GM19351 (cell line): ENCODE results near the gene GALNT9.
"Not testable (repeated sequence)": the region's sequence is repeated elsewhere in the genome, so short reads cannot be mapped to it uniquely, and the experiment has no call there.

Experiments used
- ATAC-seq: cut with Tn5 transposase; IDR thresholded peaks from one replicate; pipeline ENCODE4 v1.9.1; 2021; ENCODE audit warnings: mild to moderate bottlenecking, moderate library complexity; ENCODE audit not compliant: unreplicated experiment

The GALNT9 gene

DNA sequence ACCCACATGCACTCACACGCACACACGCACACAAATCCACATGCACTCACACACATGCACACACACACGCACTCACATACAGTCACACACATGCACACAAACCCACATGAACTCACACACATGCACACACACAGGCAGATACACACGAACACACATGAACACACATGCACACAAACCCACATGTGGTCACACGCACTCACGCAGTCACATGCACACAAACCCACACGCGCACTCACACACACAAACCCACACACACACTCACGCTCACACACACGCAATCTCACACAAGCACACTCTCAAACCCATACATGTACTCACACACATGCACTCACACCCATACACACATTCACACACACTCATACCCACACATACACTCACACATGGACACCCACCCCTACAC lies 61.5 kb downstream of the GALNT9 start:
- ATAC-seq = no peak

DNA sequence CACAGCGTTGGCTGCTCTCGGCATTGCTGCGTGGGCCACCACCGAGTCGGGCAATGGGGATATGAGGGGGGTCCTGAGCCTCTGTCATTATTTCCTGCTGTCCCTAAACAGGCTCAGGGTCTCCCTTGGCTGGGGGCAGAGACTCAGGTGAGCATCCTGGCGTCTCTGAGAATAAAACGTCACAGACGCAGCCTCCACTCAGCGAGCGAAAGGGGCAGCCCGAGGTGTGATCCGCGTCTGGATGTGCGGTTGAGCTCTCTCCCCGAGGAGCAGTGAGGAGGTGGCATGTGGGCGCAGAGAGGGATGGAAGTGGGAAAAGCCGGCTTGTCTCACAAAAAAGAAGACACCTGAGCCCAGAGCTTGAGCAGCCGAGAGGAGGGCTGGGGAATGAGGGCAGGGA lies 62.6 kb downstream of the GALNT9 start:
- ATAC-seq = no peak

DNA sequence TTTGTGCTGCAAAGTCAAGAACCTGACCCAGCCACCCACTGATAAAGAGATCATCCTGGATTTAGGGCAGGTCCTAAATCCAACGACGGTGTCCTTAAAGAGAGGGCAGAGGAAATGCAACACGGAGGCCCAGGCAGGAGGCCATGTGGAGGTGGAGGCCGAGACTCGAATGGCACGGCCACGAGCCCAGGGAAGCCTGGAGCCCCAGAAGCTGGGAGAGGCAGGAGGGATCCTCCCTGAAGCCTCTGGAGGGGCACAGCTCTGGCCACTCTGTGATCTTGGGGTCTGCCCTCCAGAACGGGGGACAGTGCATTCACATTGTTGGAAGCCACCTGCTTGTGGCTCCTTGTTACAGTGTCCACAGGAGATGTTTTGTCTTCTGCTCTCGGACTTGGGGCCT lies 63.0 kb downstream of the GALNT9 start:
- ATAC-seq = no peak

DNA sequence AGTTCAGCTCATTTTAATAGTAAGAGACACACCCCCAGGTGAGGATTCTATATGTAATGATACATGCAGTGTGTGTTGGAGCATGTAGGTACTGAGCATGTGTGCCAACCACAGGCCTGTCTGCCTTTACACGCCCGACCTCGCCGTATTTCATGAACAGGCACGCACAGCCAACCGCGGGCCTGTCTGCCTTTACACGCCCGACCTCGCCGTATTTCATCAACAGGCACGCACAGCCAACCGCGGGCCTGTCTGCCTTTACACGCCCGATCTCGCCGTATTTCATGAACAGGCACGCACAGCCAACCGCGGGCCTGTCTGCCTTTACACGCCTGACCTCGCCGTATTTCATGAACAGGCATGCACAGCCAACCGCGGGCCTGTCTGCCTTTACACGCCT lies 63.6 kb downstream of the GALNT9 start:
- not testable (repeated sequence) for ATAC-seq

DNA sequence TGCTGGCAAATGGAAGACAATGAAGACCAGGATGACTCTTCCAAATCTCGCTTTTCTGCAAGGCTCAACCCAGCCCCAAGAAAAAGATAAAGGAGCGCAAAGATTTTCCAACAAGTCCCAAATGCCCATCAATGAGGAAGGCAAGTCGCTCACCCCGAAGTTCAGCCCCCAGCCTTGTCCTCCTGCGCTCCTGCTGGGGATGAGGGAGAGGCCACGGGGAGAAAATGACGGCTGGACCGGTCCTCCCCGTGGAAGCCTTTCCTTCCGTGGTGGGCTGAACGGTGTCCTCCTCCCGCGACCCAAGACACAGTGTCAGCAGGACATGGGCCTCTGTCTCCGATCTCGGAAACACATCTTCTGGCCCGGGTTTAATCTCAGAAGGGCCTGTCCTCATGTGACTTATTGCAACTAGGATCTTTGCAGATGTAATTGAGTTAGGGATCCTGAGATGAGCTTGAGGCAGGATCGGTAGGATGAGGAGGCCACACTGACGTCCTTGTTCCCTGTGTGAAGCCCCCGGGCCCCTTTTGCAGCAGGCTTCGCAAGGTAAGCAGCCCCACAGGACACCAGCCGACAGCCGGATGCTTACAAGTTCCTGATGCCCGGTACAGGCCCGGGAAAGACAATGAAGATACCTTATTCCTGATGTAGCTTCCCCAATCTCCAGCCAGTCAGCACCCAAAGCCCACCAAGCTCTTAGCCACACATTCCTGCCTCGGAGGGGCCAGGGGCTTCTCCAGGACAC lies 64.2 kb downstream of the GALNT9 start:
- ATAC-seq = no peak

DNA sequence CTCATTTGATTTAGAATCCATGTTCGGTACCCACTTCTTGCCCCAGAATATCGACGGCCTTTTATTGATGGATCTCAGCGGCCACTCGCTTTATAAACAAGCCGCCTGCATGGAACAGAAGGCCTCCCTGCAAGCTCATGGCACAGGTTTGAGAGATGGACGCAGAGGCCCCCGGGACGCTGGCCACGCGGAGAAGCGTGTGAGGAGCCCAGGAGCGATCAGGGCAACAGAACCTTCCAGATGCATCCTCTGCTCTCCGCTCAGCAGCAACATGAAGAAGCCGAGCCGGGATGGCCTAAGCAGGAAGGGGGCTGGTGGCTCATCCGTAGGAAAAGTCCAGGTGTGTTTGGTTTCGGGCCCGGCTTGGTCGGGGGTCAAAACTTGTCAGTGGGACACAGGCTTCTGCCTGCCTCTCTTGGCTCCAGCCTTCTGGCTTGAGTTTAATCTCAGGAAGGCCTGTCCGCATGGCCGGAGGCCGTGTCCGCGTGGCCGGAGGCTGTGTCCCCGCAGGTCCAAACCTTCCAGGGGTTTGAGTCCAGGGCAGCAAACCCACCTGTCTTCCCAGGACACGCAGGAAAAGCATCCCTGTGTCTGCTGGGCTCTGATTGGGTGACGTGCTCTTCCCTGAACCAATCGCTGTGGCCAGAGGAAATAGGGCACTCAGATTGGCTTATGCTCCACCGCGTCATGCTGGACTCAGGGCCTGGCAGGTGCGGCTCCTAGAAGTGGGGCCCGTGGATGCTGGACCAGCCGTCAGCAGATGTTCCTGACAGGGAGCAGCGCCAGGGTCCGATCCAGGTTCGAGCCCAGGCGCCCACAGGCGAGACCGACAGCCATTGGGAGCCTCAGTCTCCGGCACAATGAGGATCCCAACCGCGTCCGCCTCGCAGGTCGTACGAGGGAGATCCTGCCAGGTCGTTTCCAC lies 65.0 kb downstream of the GALNT9 start:
- ATAC-seq = no peak

DNA sequence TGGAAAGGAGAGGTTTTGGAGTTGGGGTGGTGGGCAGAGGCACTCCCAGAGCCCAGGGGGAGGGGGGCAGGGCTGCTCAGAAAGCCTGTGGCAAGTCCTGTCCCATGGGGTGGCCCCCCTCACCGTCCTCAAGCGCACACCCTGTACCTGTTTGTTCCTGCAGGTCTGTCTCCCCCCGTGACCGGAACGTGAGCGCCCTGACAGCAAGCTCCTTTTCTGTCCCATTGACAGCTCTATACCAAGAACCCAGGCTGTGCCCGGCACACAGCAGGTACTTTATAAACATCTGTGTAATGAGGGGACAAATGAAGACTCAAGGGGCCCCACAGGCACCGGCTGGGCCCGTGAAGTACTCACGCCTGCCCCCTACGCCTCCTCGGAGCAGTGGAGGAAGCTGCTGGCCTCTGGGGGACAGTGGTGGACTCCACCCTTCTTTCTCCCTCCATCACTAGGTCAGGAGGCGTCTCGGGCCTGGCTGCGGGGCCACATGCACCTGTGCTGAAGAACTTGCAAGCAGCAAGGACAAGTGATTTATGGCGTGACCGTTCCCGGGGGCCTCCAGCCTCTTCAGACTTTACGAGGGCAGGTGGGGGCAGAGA lies 65.8 kb downstream of the GALNT9 start:
- ATAC-seq = no peak

DNA sequence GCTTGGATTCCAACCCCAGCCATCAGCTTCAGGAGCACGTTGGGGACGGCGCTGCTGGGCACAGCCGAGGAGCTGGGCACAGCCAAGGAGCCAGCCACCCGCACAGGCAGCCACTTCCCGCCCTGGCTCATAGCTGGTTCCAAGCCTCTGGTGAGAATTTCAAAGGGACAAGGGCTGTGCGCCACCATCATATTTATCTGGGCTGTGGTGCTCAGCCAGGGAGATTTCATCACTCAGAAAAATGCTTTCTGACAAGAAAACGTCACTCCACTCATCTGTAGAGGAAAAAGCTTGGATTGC lies 66.4 kb downstream of the GALNT9 start:
- ATAC-seq = no peak

DNA sequence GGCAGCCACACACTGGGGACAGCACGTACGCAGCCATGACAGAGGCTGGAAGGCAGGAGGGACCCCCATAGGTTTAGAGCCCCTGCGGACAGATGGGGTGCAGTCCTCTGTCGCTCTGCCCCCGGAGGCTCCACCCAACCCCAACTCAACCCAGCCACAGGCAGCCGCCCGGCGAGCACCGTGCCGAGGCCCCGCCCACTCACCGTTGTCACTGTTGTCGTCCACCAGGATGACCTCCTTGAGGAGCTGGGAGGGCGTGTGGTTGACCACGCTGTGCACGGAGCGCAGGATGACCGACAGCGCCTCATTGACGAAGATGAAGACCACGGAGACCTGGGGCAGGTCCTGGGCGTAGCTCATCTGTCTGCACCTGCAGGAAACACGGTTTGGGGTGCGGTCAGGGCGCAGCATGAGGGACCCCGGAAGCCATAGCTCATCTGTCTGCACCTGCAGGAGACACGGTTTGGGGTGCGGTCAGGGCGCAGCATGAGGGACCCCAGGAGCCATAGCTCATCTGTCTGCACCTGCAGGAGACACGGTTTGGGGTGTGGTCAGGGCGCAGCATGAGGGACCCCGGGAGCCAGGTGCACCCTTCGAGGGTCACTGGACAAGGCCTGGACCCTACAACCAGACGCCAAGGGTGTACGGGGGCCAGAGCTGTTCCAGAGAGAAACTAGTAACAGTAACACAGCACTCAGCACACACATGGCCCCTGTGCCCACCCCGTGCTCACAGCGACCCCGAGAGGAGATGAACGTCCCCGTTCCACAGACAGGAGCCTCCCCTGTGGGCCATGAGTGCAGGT lies 66.9 kb downstream of the GALNT9 start:
- no peak for ATAC-seq

DNA sequence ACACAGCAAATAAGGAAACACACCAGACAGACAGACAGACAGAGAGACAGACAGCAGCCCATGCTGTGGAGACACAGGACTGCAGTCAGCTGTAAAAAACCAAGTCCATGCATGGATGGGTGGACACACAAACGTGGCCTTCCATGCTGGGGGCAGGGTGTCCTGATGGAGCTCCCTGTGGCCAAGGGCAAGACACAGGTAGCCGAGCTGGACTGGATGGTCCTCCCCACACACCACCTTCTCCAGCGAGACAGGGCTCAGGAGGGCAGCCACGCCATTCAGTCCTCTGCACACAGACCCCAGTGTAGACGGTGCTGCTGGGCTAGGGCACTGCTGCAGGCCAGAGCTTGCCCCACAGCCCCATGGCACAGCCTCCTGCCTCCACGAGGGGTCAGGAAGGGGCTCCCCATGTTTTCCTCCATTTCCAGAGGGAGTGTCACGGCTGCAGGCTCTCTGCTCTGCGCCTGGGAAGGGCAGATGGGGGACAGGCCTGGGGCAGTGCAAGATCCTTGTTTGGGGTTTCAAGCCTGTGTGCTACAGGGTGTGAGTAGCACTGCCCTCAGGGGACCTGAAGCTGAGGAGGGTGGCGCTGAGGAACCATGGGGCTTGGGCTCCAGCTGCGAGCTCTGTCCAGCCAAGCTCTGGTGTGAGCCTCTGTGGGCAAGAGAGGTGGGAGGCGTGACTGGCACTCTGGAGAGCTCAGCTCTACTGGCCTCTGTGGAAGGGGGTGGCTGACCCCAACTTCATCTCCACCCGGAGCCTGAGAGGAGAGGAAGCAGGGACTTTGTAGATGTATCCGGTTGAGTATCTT lies 67.9 kb downstream of the GALNT9 start:
- no peak for ATAC-seq

DNA sequence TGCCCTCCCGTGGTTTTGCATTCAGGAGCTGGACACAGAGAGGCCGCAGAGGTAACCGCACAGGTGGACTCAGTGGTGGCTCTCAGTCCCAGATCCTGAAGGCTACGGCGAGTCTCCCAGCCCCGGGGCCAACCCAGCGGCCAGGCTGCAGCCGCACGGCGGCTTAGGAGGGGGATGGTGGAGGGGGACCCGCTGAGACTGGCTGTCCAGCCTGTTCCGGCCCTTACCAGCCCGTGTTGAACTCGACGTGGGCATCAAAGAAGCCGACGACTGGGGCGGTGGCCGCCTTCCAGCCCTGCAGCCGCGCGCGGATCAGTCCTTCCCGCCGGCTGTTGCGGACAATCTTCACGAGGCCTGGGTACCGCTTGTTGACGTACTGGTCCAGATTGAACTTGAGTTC lies 68.7 kb downstream of the GALNT9 start:
- ATAC-seq = no peak

DNA sequence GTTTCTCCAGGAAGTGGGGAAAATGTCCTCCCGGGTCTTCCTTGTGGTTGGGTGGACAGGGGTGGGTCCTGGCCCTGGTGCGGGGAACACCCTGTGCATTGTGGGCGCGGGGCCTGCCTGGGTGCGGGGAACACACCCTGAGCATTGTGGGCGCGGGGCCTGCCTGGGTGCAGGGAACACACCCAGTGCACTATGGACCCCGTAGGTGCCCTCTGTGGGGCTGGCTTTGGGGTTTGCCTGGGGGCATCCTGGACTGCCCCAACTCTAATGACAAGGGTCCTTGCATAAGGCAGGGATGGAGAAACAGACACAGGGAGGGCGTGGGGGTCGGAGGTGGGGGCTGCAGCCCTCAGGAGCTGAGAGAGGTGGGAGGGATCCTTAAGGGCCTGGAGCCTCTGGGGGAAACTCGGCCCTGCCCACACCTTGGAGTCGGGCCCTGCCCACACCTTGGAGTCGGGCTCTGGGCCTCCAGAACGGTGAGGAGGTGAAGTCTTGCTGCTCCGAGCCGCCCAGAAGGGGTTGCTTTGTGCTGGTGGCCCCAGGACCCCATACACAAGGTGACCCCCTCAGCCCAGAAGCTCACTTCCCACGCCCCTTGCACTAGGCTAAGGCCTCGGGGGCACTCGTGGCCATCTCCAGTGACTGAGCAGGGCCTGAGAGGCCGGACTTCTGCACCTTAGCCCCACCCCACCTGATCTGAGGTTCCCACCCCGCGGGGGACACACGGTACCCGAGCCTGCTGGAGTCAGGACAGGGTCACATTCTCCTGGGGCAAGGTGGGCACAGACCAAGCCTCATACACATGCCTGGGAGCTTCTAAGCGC lies 69.3 kb downstream of the GALNT9 start:
- ATAC-seq = no peak

DNA sequence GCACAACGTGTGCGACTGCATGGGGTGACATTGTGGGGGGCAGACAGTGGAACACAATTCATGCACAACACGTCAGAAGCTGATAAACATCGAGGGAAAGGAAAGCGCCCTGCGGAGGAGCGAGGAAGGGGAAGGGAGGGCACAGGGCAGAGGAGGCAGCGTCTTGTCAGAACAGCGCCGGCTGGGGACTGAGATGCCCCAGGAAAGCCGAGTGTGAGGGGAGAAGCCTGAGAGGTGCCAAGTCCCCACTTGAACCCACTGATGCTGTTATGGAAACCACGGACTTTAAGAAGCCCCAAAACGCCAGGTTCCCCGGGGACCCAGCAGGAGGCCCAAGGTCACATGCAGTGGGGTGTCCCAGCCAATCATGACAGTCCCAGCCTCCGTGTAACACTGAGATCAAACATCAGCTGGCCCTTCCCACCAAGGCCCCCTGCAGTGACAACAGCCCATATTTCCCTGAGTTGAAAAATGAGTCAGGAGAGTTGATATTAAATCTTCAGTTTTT lies 70.0 kb downstream of the GALNT9 start:
- ATAC-seq = no peak

DNA sequence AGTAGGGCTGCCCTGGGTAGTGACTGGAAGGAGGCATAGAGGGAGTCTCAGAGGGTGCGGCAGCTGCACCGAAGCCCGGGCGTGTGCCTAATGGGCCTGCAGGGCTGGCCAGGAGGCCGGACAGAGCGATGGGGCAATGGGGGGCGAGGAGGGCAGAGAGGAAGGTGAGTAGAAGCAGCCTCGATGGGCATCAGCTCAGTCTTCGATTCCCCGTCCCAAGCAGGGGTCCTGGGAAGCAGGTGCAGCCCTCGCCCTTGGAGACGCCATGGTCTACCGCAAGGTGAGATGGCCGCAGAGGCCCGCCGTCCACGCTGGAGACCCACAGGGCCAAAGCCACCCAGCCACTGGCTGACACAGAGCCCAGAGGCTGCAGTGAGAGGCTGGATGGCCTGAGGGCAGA lies 70.8 kb downstream of the GALNT9 start:
- no peak for ATAC-seq

DNA sequence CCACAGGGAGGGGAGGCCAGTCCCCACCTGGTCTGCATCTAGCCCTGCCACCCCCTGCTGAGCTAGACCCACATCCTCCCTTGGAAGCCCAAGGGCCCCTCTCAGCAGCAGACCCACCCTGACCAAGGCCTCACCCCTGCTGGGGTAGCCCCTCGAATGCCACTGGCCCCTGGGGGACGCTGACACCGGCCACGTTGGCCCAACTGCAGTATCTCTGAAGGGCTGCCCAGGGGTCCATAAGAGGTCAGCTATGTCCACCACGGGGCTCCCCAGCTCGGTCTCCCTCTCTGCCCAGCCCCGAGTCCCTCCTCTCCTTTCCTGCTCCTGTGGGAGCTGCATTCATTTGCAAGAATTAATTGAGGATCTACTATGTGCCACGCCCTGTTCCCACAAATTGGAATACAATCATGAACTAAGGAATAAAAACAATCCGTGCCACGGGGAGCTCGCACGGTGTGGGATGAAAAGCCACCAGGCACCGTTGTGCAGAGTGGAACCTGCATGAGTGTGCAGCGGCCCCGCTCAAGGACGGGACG lies 71.4 kb downstream of the GALNT9 start:
- no peak for ATAC-seq

DNA sequence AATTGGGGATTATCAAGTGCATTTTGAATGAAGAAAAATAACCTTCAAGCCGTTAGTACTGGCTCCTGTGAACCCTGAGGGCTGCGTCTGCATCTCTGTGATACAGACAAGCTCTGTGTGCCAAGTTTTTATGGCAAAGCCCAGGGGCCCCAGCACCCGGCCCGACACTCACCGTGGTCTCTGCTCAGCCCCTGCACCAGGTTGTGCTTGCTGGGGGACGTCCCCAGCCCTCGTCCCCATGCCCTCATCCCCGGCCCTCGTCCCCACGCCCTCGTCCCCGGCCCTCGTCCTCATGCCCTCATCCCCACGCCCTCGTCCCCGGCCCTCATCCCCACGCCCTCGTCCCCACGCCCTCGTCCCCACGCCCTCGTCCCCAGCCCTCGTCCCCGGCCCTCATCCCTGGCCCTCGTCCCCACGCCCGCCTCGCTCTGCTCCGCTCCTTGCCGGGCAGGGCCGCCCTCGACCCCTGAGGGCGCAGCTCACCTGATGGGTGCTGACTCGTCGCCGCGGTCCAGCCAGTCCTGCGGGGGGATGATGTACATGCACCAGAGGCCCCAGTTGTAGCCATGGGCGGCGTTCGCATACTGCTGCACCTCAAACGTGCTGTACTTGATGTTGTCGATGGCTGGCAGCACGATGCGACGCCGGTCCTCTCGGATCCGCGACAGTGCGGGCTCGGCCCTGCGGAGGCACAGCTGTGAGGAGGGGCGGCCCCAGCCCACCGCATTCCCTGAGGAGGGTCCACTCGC lies 72.0 kb downstream of the GALNT9 start:
- no peak for ATAC-seq

DNA sequence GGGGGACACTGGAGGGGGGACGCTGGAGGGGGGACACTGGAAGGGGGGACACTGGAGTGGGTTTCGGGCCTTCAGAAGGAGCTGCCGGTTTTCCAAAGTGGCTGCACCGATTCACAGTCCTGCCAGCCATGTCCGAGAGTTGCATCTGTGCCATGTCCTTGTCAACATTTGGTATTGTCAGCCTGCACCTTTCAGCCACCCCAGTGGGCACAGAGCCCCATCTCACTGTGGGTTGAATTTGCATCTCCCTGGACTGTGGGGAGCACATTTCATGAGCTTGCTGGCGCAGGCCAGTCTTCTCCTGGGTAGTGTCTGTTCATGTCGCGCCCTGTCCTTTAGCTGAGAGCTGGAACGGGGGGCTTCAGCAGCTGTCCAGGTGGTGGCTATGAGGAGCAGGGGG lies 72.7 kb downstream of the GALNT9 start:
- no peak for ATAC-seq

DNA sequence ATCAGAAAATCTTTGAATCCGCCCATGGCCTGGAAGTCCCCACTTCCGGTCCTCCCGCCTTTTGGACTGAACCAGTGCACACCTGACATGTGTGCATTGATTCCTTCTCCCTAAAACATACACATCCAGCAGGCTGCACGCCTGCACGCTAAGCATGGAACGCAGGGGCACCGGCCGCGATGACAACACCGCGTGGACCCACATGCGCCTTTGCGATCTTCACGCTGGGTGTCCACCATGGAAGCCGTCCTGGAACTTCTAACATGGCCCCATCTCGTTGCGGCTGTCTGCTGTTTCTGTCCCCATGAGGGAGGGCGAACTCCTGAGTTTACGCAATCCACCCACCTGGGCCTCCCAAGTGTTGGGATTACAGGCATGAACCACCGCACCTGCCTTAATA lies 73.7 kb downstream of the GALNT9 start:
- no peak for ATAC-seq
